HCT116 (cell line): Measurements from ENCODE around the gene WDR88. TPM values are rescaled to one million over a fixed set of nuclear protein-coding genes. Genes with fewer than 3 reads are reported as not detected.

Source experiments
- ATAC-seq: fragments of 200-7000 bp; cut with Tn5 transposase; 2 replicates; pipeline ENCODE4 v1.9.1; 2020; ENCODE audit warnings: mild to moderate bottlenecking, moderate library complexity
- BruUV-seq: library from RNA; stranded (reverse); fragments of 400-500 nt; replicated peaks from 2 replicates; lab custom pipeline; 2021; lab: Mats Ljungman, UMichigan
- CTCF ChIA-PET: fragments of 300-600 bp; sonication (Branson Sonifier 250); formaldehyde crosslinking; loops from one replicate; lab custom pipeline; 2021; ENCODE audit warnings: antibody characterized with exemption; lab: Charles Lee
- POLR2A ChIA-PET: fragments of 300-600, 350-600 bp; sonication (Branson Sonifier 250); formaldehyde crosslinking; loops from one replicate; lab custom pipeline; 2021; ENCODE audit warnings: antibody characterized with exemption; lab: Charles Lee
- RAD21 ChIA-PET, 2 experiments: fragments of 300-600 bp; sonication (Branson Sonifier 250); formaldehyde crosslinking; loops; one replicate each; lab custom pipeline; 2023; ENCODE audit warnings: low total read pairs in 2 of 2; ENCODE audit not compliant: uncharacterized antibody in 2 of 2, unreplicated experiment in 2 of 2, low non-redundant PET in 1 of 2; lab: Charles Lee
- DNase-seq: peaks from one replicate; pipeline ENCODE4 v3.0.0-alpha.2; 2010; ENCODE audit warnings: low read depth, low spot score
- H2AFZ ChIP-seq: fragments of 200-600 bp; shearing (Covaris generic), sonication (generic); 2 replicates; pipeline ENCODE4 v1.6.1; 2017; ENCODE audit warnings: low read depth, mixed run types, mixed read lengths, antibody characterized with exemption, low read length; ENCODE audit not compliant: poor library complexity, severe bottlenecking
- H3K27ac ChIP-seq: 2 replicates; pipeline ENCODE4 v1.5.1; 2012; ENCODE audit warnings: low read depth, low read length
- H3K27me3 ChIP-seq: fragments of 200-600 bp; sonication (generic); 2 replicates; pipeline ENCODE4 v1.6.1; 2016; ENCODE audit warnings: mixed run types, low read length, mixed read lengths; ENCODE audit not compliant: insufficient read depth
- H3K36me3 ChIP-seq, 2 experiments: fragments of 200-500 bp in 1 of 2; fragments of 200-600 bp in 1 of 2; sonication (Bioruptor generic) in 1 of 2; sonication (generic) in 1 of 2; 2 replicates each; pipeline versions ENCODE4 v1.5.1 to v1.6.1; 2014 to 2016; ENCODE audit warnings: low read length in 2 of 2, inconsistent platforms in 1 of 2, mixed read lengths in 1 of 2, mixed run types in 1 of 2; ENCODE audit not compliant: insufficient read depth in 2 of 2, control insufficient read depth in 1 of 2
- H3K4me1 ChIP-seq, 2 experiments: fragments of 200-600 bp in 1 of 2; sonication (generic) in 1 of 2; 2 replicates each; pipeline versions ENCODE4 v1.5.1 to v1.6.1; 2012 to 2017; ENCODE audit warnings: low read length in 2 of 2, inconsistent platforms in 1 of 2, mild to moderate bottlenecking in 1 of 2, mixed read lengths in 1 of 2, mixed run types in 1 of 2, moderate library complexity in 1 of 2; ENCODE audit not compliant: insufficient read depth in 2 of 2, control insufficient read depth in 1 of 2
- H3K4me2 ChIP-seq: fragments of 200-600 bp; sonication (generic); 2 replicates; pipeline ENCODE4 v1.6.1; 2017; ENCODE audit warnings: mixed run types, low read length, mixed read lengths
- H3K4me3 ChIP-seq, 2 experiments: fragments of 200-600 bp in 1 of 2; sonication (generic) in 1 of 2; replicated peaks in 1 of 2; 2 replicates each; pipeline ENCODE4 v1.5.1; 2011 to 2016; ENCODE audit warnings: low read length in 2 of 2, control low read depth in 1 of 2, low read depth in 1 of 2, mild to moderate bottlenecking in 1 of 2, mixed read lengths in 1 of 2, mixed run types in 1 of 2
- H3K79me2 ChIP-seq: fragments of 200-600 bp; sonication (generic); 2 replicates; pipeline ENCODE4 v1.6.1; 2017; ENCODE audit warnings: mild to moderate bottlenecking, mixed run types, low read length, moderate library complexity, mixed read lengths; ENCODE audit not compliant: insufficient read depth
- H3K9ac ChIP-seq: fragments of 200-600 bp; sonication (generic); 2 replicates; pipeline ENCODE4 v1.6.1; 2016; ENCODE audit warnings: low read length, mixed read lengths
- H3K9me2 ChIP-seq: fragments of 200-600 bp; sonication (generic), shearing (Covaris generic); 2 replicates; pipeline ENCODE4 v1.6.1; 2017; ENCODE audit warnings: mixed run types, mild to moderate bottlenecking, moderate library complexity; ENCODE audit not compliant: insufficient read depth
- H3K9me3 ChIP-seq, 2 experiments: fragments of 200-500 bp in 1 of 2; fragments of 200-600 bp in 1 of 2; sonication (Bioruptor generic) in 1 of 2; sonication (generic) in 1 of 2; 2 replicates each; pipeline ENCODE4 v1.6.1; 2014 to 2017; ENCODE audit warnings: low read length in 2 of 2, mixed read lengths in 2 of 2, inconsistent platforms in 1 of 2, low read depth in 1 of 2, mild to moderate bottlenecking in 1 of 2, mixed run types in 1 of 2, moderate library complexity in 1 of 2; ENCODE audit not compliant: control insufficient read depth in 1 of 2, insufficient read depth in 1 of 2
- H4K20me1 ChIP-seq: fragments of 200-600 bp; sonication (generic), shearing (Covaris generic); 2 replicates; pipeline ENCODE4 v1.6.1; 2017; ENCODE audit warnings: mixed run types, mild to moderate bottlenecking, moderate library complexity; ENCODE audit not compliant: insufficient read depth
- CTCF ChIP-seq, 3 experiments: fragments of 200-600 bp in 1 of 3; sonication (generic) in 1 of 3; IDR thresholded peaks in 2 of 3; conservative IDR thresholded peaks in 1 of 3; 2 replicates each; pipeline ENCODE4 v1.5.1; 2012 to 2017; ENCODE audit warnings: low read depth in 2 of 3, low read length in 2 of 3, antibody characterized with exemption in 1 of 3, borderline replicate concordance in 1 of 3, control low read depth in 1 of 3, mild to moderate bottlenecking in 1 of 3, mixed read lengths in 1 of 3, mixed run types in 1 of 3, moderate library complexity in 1 of 3; ENCODE audit not compliant: insufficient read depth in 1 of 3
- EGR1 ChIP-seq: IDR thresholded peaks from 2 replicates; pipeline ENCODE4 v1.6.1; 2012; ENCODE audit warnings: low read depth
- EZH2 ChIP-seq: fragments of 200-600 bp; sonication (generic); IDR thresholded peaks from 2 replicates; pipeline ENCODE4 v1.6.1; 2017; ENCODE audit warnings: antibody characterized with exemption, mixed run types
- EZH2phosphoT487 ChIP-seq: fragments of 200-600 bp; IDR thresholded peaks from 2 replicates; pipeline ENCODE4 v1.6.1; 2018; ENCODE audit warnings: antibody characterized with exemption, borderline replicate concordance
- JUND ChIP-seq: IDR thresholded peaks from 2 replicates; pipeline ENCODE4 v1.6.1; 2012
- POLR2A ChIP-seq: IDR thresholded peaks from 2 replicates; pipeline ENCODE4 v1.7.0; 2011; ENCODE audit warnings: borderline replicate concordance; ENCODE audit not compliant: insufficient read depth, insufficient read length; ENCODE audit errors: extremely low read depth
- RAD21 ChIP-seq: IDR thresholded peaks from 2 replicates; pipeline ENCODE4 v1.6.1; 2012; ENCODE audit warnings: low read depth, mild to moderate bottlenecking
- SIN3A ChIP-seq: IDR thresholded peaks from 2 replicates; pipeline ENCODE4 v1.6.1; 2012; ENCODE audit warnings: low read depth
- SP1 ChIP-seq: IDR thresholded peaks from 2 replicates; pipeline ENCODE4 v1.6.1; 2012; ENCODE audit warnings: low read depth
- ZBTB33 ChIP-seq: IDR thresholded peaks from 2 replicates; pipeline ENCODE4 v1.6.1; 2011; ENCODE audit warnings: mild to moderate bottlenecking, low read length, moderate library complexity; ENCODE audit not compliant: insufficient replicate concordance; ENCODE audit errors: extremely low read depth
- intact Hi-C: fragments of 100-400 bp; cut with micrococcal nuclease; formaldehyde crosslinking; loops from 2 replicates; pipeline ENCODE4 v1.10.0; 2022
- total RNA-seq: library from RNA; stranded (reverse); gene quantifications from one replicate; pipeline ENCODE4 v1.2.1, GENCODE V29; 2021; ENCODE audit not compliant: unreplicated experiment

WDR88 gene
- total RNA-seq, 1 experiment from 2014 or later, result not detected

- H3K4me2 ChIP-seq, result peak overlapping the region; percentile 38
- H3K4me3 ChIP-seq, result no peak overlapping the region
- no peak overlapping the region for H3K27ac ChIP-seq
- ChIA-PET CTCF (interaction anchor here (0.6 to 1.7 kb wide), 6 partner anchors 9 to 94 kb away, joined by 3 to 22 read pairs (median 4); no protein-coding TSS in a partner anchor), POLR2A (interaction anchor here (1.0 to 1.2 kb wide), 2 partner anchors 33 to 51 kb away, joined by 4 to 5 read pairs; no protein-coding TSS in a partner anchor), RAD21 (interaction anchor here (0.6 to 0.9 kb wide), 3 partner anchors 18 to 41 kb away, joined by 3 read pairs; no protein-coding TSS in a partner anchor)
- no peaks in the 10 kb centered on the region for H3K36me3 ChIP-seq
- H3K9me2 ChIP-seq, result no peaks in the 10 kb centered on the region
- H3K9me3 ChIP-seq, result no peaks in the 10 kb centered on the region
- ATAC-seq, result peak; percentile 100
- H3K79me2 ChIP-seq, result no peaks in the 10 kb centered on the region
- no peaks in the 10 kb centered on the region for H3K27me3 ChIP-seq
- peak overlapping the region; percentile 49 for H2AFZ ChIP-seq
- peaks cover 0 to 5% of the 10 kb centered on the region in 2 experiments; a peak in 1 of 4 replicates for H3K4me1 ChIP-seq
- BruUV-seq, result no TSS peak
- intact Hi-C loops, result loop anchor here (1.0 to 10.0 kb wide), 3 partner anchors 33 to 261 kb away; no protein-coding TSS in a partner anchor
- DNase-seq, result peak; percentile 38
- no peak for TF ChIP-seq EGR1
- no peak for TF ChIP-seq SIN3A
- TF ChIP-seq SP1, result no peak
- TF ChIP-seq EZH2phosphoT487, result no peak
- no peak for TF ChIP-seq EZH2
- TF ChIP-seq POLR2A, result no peak
- peak; percentile 83 for TF ChIP-seq RAD21
- TF ChIP-seq ZBTB33, result no peak
- TF ChIP-seq CTCF (IDR thresholded peaks at IDR 0.05 in 2 of 3, conservative IDR thresholded peaks at IDR 0.05 in 1 of 3; ENCODE audit: borderline replicate concordance in 1 of 3, insufficient read depth in 1 of 3, low read depth in 2 of 3, low read length in 2 of 3), result peak; percentile 75 to 92 (median 92); a peak in 5 of 6 replicates
- TF ChIP-seq JUND, result no peak
- no peaks in the 10 kb centered on the region for H4K20me1 ChIP-seq
- no peak overlapping the region for H3K9ac ChIP-seq
These were observed 12.0 kb downstream of the WDR88 start for GRCh38 chr19:33143897-33144405.
